ENCODE results near the gene DNASE1L3.

DNA sequence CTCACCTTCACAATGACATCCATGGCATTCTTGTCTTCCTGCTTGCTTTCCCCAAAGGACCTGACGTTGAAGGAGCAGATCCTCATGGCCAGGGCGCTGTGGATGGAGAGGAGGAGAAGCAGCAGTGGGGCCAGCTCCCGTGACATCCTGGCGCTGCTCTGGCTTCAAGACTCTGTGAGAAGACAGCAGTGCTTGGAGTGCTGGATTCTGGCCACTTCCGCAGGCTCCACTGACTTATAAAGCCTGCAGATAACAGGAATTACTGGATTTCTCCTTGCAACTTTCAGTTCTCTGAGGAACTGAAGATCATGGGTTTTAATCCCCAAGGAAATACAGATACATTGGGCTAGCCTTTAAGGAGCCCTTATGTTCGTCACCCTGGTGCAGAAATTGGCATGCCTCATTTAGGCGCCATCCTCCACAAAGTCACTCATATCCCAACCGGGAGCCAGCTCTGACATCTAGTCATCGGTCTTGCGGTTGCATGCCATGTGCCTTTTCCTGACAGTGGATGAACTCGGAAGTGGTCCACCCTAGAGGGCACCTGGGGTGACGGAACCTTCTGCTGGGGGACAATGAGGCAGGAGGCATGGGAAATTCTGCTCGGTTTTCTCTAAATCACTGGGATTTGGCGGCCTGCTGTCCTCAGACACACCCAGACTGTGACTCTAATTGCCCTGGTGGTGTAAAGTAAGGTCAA, at the start of gene DNASE1L3:
- no peak for TF ChIP-seq CTCF (conservative IDR thresholded peaks at IDR 0.05; ENCODE audit: low read depth in 2 of 2)
- no peak for TF ChIP-seq EZH2 (IDR thresholded peaks at IDR 0.05; ENCODE audit: low read depth, unreplicated experiment)
- no peak for TF ChIP-seq EZH2phosphoT487 (IDR thresholded peaks at IDR 0.05; ENCODE audit: unreplicated experiment)
- no peak for TF ChIP-seq ZNF331 (CRISPR knock-in tag; IDR thresholded peaks at IDR 0.05; ENCODE audit: low read depth)
- TF ChIP-seq, protein P1, sequence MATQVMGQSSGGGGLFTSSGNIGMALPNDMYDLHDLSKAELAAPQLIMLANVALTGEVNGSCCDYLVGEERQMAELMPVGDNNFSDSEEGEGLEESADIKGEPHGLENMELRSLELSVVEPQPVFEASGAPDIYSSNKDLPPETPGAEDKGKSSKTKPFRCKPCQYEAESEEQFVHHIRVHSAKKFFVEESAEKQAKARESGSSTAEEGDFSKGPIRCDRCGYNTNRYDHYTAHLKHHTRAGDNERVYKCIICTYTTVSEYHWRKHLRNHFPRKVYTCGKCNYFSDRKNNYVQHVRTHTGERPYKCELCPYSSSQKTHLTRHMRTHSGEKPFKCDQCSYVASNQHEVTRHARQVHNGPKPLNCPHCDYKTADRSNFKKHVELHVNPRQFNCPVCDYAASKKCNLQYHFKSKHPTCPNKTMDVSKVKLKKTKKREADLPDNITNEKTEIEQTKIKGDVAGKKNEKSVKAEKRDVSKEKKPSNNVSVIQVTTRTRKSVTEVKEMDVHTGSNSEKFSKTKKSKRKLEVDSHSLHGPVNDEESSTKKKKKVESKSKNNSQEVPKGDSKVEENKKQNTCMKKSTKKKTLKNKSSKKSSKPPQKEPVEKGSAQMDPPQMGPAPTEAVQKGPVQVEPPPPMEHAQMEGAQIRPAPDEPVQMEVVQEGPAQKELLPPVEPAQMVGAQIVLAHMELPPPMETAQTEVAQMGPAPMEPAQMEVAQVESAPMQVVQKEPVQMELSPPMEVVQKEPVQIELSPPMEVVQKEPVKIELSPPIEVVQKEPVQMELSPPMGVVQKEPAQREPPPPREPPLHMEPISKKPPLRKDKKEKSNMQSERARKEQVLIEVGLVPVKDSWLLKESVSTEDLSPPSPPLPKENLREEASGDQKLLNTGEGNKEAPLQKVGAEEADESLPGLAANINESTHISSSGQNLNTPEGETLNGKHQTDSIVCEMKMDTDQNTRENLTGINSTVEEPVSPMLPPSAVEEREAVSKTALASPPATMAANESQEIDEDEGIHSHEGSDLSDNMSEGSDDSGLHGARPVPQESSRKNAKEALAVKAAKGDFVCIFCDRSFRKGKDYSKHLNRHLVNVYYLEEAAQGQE (IDR thresholded peaks at IDR 0.05; ENCODE audit: unreplicated experiment): no peak
- TF ChIP-seq POLR2AphosphoS5 (IDR thresholded peaks at IDR 0.05; ENCODE audit: low read depth): no peak
- no peak for TF ChIP-seq JUNB (IDR thresholded peaks at IDR 0.05; ENCODE audit: unreplicated experiment)
- no peak for TF ChIP-seq ETS1 (IDR thresholded peaks at IDR 0.05)
- no peak for TF ChIP-seq NANOG (IDR thresholded peaks at IDR 0.05; ENCODE audit: borderline replicate concordance)
- TF ChIP-seq CREB1 (CRISPR knock-in tag; IDR thresholded peaks at IDR 0.05; ENCODE audit: low read depth): no peak
- TF ChIP-seq STAT1 (IDR thresholded peaks at IDR 0.05; ENCODE audit: unreplicated experiment): no peak
- TF ChIP-seq, protein P2, sequence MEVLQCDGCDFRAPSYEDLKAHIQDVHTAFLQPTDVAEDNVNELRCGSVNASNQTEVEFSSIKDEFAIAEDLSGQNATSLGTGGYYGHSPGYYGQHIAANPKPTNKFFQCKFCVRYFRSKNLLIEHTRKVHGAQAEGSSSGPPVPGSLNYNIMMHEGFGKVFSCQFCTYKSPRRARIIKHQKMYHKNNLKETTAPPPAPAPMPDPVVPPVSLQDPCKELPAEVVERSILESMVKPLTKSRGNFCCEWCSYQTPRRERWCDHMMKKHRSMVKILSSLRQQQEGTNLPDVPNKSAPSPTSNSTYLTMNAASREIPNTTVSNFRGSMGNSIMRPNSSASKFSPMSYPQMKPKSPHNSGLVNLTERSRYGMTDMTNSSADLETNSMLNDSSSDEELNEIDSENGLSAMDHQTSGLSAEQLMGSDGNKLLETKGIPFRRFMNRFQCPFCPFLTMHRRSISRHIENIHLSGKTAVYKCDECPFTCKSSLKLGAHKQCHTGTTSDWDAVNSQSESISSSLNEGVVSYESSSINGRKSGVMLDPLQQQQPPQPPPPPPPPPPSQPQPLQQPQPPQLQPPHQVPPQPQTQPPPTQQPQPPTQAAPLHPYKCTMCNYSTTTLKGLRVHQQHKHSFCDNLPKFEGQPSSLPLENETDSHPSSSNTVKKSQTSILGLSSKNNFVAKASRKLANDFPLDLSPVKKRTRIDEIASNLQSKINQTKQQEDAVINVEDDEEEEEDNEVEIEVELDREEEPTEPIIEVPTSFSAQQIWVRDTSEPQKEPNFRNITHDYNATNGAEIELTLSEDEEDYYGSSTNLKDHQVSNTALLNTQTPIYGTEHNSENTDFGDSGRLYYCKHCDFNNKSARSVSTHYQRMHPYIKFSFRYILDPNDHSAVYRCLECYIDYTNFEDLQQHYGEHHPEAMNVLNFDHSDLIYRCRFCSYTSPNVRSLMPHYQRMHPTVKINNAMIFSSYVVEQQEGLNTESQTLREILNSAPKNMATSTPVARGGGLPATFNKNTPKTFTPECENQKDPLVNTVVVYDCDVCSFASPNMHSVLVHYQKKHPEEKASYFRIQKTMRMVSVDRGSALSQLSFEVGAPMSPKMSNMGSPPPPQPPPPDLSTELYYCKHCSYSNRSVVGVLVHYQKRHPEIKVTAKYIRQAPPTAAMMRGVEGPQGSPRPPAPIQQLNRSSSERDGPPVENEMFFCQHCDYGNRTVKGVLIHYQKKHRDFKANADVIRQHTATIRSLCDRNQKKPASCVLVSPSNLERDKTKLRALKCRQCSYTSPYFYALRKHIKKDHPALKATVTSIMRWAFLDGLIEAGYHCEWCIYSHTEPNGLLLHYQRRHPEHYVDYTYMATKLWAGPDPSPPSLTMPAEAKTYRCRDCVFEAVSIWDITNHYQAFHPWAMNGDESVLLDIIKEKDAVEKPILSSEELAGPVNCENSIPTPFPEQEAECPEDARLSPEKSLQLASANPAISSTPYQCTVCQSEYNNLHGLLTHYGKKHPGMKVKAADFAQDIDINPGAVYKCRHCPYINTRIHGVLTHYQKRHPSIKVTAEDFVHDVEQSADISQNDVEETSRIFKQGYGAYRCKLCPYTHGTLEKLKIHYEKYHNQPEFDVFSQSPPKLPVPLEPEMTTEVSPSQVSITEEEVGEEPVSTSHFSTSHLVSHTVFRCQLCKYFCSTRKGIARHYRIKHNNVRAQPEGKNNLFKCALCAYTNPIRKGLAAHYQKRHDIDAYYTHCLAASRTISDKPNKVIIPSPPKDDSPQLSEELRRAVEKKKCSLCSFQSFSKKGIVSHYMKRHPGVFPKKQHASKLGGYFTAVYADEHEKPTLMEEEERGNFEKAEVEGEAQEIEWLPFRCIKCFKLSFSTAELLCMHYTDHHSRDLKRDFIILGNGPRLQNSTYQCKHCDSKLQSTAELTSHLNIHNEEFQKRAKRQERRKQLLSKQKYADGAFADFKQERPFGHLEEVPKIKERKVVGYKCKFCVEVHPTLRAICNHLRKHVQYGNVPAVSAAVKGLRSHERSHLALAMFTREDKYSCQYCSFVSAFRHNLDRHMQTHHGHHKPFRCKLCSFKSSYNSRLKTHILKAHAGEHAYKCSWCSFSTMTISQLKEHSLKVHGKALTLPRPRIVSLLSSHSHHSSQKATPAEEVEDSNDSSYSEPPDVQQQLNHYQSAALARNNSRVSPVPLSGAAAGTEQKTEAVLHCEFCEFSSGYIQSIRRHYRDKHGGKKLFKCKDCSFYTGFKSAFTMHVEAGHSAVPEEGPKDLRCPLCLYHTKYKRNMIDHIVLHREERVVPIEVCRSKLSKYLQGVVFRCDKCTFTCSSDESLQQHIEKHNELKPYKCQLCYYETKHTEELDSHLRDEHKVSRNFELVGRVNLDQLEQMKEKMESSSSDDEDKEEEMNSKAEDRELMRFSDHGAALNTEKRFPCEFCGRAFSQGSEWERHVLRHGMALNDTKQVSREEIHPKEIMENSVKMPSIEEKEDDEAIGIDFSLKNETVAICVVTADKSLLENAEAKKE (CRISPR knock-in tag; IDR thresholded peaks at IDR 0.05): no peak

Data from GM23338 (cell line).